Ramos (cell line): ENCODE results near the gene NPAS3.

Experiments
- in situ Hi-C: fragments of 300-500 bp; cut with MboI; formaldehyde crosslinking; loops from one replicate; pipeline ENCODE4 v1.14.3; 2022; ENCODE audit warnings: low sequenced_read_pairs; ENCODE audit not compliant: unreplicated experiment

The NPAS3 gene

GRCh38 chr14:33745163-33745562 lies 806.5 kb downstream of the NPAS3 start:
- in situ Hi-C loops: no loop called here

GRCh38 chr14:33747749-33748148 lies 809.1 kb downstream of the NPAS3 start:
- in situ Hi-C loops: no loop called here

GRCh38 chr14:33754261-33754660 lies 815.6 kb downstream of the NPAS3 start:
- in situ Hi-C loops: no loop called here

GRCh38 chr14:33755358-33755757 lies 816.7 kb downstream of the NPAS3 start:
- in situ Hi-C loops: no loop called here

- in situ Hi-C loops: no loop called here
These were observed 818.2 kb downstream of the NPAS3 start for GRCh38 chr14:33756833-33757232.

GRCh38 chr14:33758547-33758946 lies 819.9 kb downstream of the NPAS3 start:
- in situ Hi-C loops: no loop called here

- in situ Hi-C loops: no loop called here
These were observed 823.6 kb downstream of the NPAS3 start for GRCh38 chr14:33762161-33762851.

- in situ Hi-C loops: no loop called here
These were observed 826.4 kb downstream of the NPAS3 start for GRCh38 chr14:33764876-33765650.

GRCh38 chr14:33767586-33768457 lies 829.1 kb downstream of the NPAS3 start:
- in situ Hi-C loops: no loop called here

GRCh38 chr14:33768458-33768830 lies 829.8 kb downstream of the NPAS3 start:
- in situ Hi-C loops: no loop called here

GRCh38 chr14:33773205-33774030 lies 834.7 kb downstream of the NPAS3 start:
- in situ Hi-C loops: no loop called here

GRCh38 chr14:33774161-33774560 lies 835.5 kb downstream of the NPAS3 start:
- in situ Hi-C loops: no loop called here

- in situ Hi-C loops: loop anchor here (25.0 kb wide), 1 partner anchor 1063 kb away; no protein-coding TSS in a partner anchor
These were observed 836.2 kb downstream of the NPAS3 start for GRCh38 chr14:33774723-33775470.

- in situ Hi-C loops: loop anchor here (25.0 kb wide), 1 partner anchor 1065 kb away; no protein-coding TSS in a partner anchor
These were observed 838.2 kb downstream of the NPAS3 start for GRCh38 chr14:33776871-33777270.

GRCh38 chr14:33777681-33778080 lies 839.0 kb downstream of the NPAS3 start:
- in situ Hi-C loops: loop anchor here (25.0 kb wide), 1 partner anchor 1065 kb away; no protein-coding TSS in a partner anchor

GRCh38 chr14:33780035-33780434 lies 841.4 kb downstream of the NPAS3 start:
- in situ Hi-C loops: loop anchor here (25.0 kb wide), 1 partner anchor 1068 kb away; no protein-coding TSS in a partner anchor

GRCh38 chr14:33781236-33781635 lies 842.6 kb downstream of the NPAS3 start:
- in situ Hi-C loops: loop anchor here (25.0 kb wide), 1 partner anchor 1069 kb away; no protein-coding TSS in a partner anchor

- in situ Hi-C loops: loop anchor here (25.0 kb wide), 1 partner anchor 1071 kb away; no protein-coding TSS in a partner anchor
These were observed 844.2 kb downstream of the NPAS3 start for GRCh38 chr14:33782923-33783322.
